ENCODE data around the gene POLK. TPM values are rescaled to one million over a fixed set of nuclear protein-coding genes. Genes with fewer than 3 reads are reported as not detected.

The POLK gene
- total and polyA plus RNA-seq, 2 of the 13 experiments (the other 11 are each of a cell fraction or from before 2014, with no cell fraction given): 8.6 to 11.7 TPM

- TF ChIP-seq CEBPZ (IDR thresholded peaks at IDR 0.05; ENCODE audit: low read length) (no peak), MZF1 (CRISPR knock-in tag; IDR thresholded peaks at IDR 0.05; ENCODE audit: borderline replicate concordance) (no peak), ZNF768 (CRISPR knock-in tag; IDR thresholded peaks at IDR 0.05) (no peak), NFYB (CRISPR knock-in tag; IDR thresholded peaks at IDR 0.05) (no peak), GZF1 (CRISPR knock-in tag; IDR thresholded peaks at IDR 0.05) (no peak), ARID5B (CRISPR knock-in tag; IDR thresholded peaks at IDR 0.05) (peak; percentile 84), FOSL1 (CRISPR knock-in tag; IDR thresholded peaks at IDR 0.05; ENCODE audit: borderline replicate concordance) (no peak), ZBTB2 (CRISPR knock-in tag; IDR thresholded peaks at IDR 0.05; ENCODE audit: low read depth) (no peak), ZNF101 (CRISPR knock-in tag; IDR thresholded peaks at IDR 0.05; ENCODE audit: borderline replicate concordance, low read depth) (no peak), HNRNPLL (IDR thresholded peaks at IDR 0.05; ENCODE audit: low read depth, low read length, poor library complexity, severe bottlenecking) (no peak), ZNF280B (CRISPR knock-in tag; IDR thresholded peaks at IDR 0.05; ENCODE audit: borderline replicate concordance) (no peak), ZNF646 (CRISPR knock-in tag; IDR thresholded peaks at IDR 0.05) (no peak)
These were observed 11.6 kb downstream of the POLK start (continued) for GRCh38 chr5:75523275-75523674.
